K562 (cell line): ENCODE measurements around the gene PLEKHO1. TPM values are rescaled to one million over a fixed set of nuclear protein-coding genes. Genes with fewer than 3 reads are reported as not detected.

Experiments
- CREB3L1 ChIP-seq: fragments of 450-650 bp; IDR thresholded peaks from 2 replicates; pipeline ENCODE4 v1.6.1; 2014; ENCODE audit warnings: low read depth, mild to moderate bottlenecking, moderate library complexity, borderline replicate concordance
- E2F1 ChIP-seq: sonication (generic); formaldehyde crosslinking; IDR thresholded peaks from 2 replicates; pipeline ENCODE4 v1.8.1; 2023; ENCODE audit warnings: mild to moderate bottlenecking, missing genetic modification reagents, moderate library complexity
- HNRNPUL1 ChIP-seq: fragments of 200-400 bp; formaldehyde crosslinking; IDR thresholded peaks from 2 replicates; pipeline ENCODE4 v1.6.1; 2017; ENCODE audit warnings: low read length
- HOXB6 ChIP-seq: fragments of 250-450 bp; sonication (Bioruptor Pico); IDR thresholded peaks from 2 replicates; pipeline ENCODE4 v1.5.1; 2022; ENCODE audit warnings: mild to moderate bottlenecking, borderline replicate concordance
- MEIS2 ChIP-seq: fragments of 450-650 bp; IDR thresholded peaks from 2 replicates; pipeline ENCODE4 v1.6.1; 2014; ENCODE audit warnings: mild to moderate bottlenecking; ENCODE audit not compliant: partially characterized antibody
- RBFOX2 ChIP-seq: fragments of 200-400 bp; formaldehyde crosslinking; IDR thresholded peaks from 2 replicates; pipeline ENCODE4 v1.6.1; 2017; ENCODE audit warnings: low read depth, mild to moderate bottlenecking, low read length, moderate library complexity
- SMAD4 ChIP-seq: fragments of 250-450 bp; sonication (Bioruptor Pico); conservative IDR thresholded peaks from 2 replicates; pipeline ENCODE4 v1.8.0; 2021; ENCODE audit warnings: inconsistent platforms, mild to moderate bottlenecking, moderate library complexity
- SPI1 ChIP-seq: IDR thresholded peaks from 2 replicates; pipeline ENCODE4 v1.6.1; 2011; ENCODE audit warnings: low read depth, low read length, control low read depth, borderline replicate concordance
- TAF1 ChIP-seq: IDR thresholded peaks from 2 replicates; pipeline ENCODE4 v1.6.1; 2011; ENCODE audit warnings: mild to moderate bottlenecking, low read length, moderate library complexity; ENCODE audit not compliant: insufficient read depth, control insufficient read depth, severe bottlenecking; ENCODE audit errors: extremely low read depth
- TAF9B ChIP-seq: fragments of 450-650 bp; IDR thresholded peaks from 2 replicates; pipeline ENCODE4 v1.6.1; 2018; ENCODE audit warnings: mild to moderate bottlenecking; ENCODE audit not compliant: partially characterized antibody
- ZBTB7A ChIP-seq: IDR thresholded peaks from 2 replicates; pipeline ENCODE4 v1.6.1; 2011; ENCODE audit warnings: low read depth, mild to moderate bottlenecking, low read length, moderate library complexity, borderline replicate concordance; ENCODE audit not compliant: control insufficient read depth
- ZNF316 ChIP-seq: fragments of 450-650 bp; IDR thresholded peaks from 2 replicates; pipeline ENCODE4 v1.6.1; 2016
- ZNF431 ChIP-seq: sonication (generic); formaldehyde crosslinking; IDR thresholded peaks from 2 replicates; pipeline ENCODE4 v1.8.0; 2022; ENCODE audit warnings: mild to moderate bottlenecking, missing genetic modification reagents
- ZNF766 ChIP-seq: fragments of 200-800 bp; sonication (Bioruptor generic); conservative IDR thresholded peaks from 2 replicates; pipeline ENCODE4 v1.6.1; 2016; ENCODE audit warnings: missing genetic modification characterization, missing compliant biosample characterization
- polyA plus RNA-seq, 8 experiments: library from polyadenylated mRNA; depleted of rRNA in 4 of 8; stranded (reverse) in 5 of 8; unstranded in 3 of 8; fragments of >200 nt; fragmentation: Nextera tagmentation in 2 of 8; fragmentation: Illumina TruSeq in 1 of 8; extraction: Ambion mirVana in 2 of 8; extraction: Trizol in 1 of 8; gene quantifications; 2 replicates each; pipeline versions ENCODE4 v1.2.1 to v1.2.3, GENCODE V29; 2011 to 2014; ENCODE audit warnings: inconsistent platforms in 1 of 8, missing spikeins in 1 of 8
- total RNA-seq, 7 experiments: library from RNA; depleted of rRNA in 6 of 7; stranded (reverse); fragments of >200 nt in 6 of 7; fragmentation: Illumina TruSeq in 2 of 7; extraction: Trizol in 2 of 7; gene quantifications; 2 replicates each; pipeline versions ENCODE4 v1.2.1 to v1.2.3, GENCODE V29; 2011 to 2021; ENCODE audit warnings: low replicate concordance in 1 of 7
- TF ChIP-seq, protein P1 (sequence below), 2 experiments: fragments of 450-650 bp in 1 of 2; IDR thresholded peaks; 2 replicates each; pipeline ENCODE4 v1.6.1; 2011 to 2017; ENCODE audit warnings: low read depth in 2 of 2, antibody characterized with exemption in 1 of 2, borderline replicate concordance in 1 of 2, low read length in 1 of 2, mild to moderate bottlenecking in 1 of 2, mixed read lengths in 1 of 2; ENCODE audit not compliant: control insufficient read depth in 1 of 2

PLEKHO1 gene
- total and polyA plus RNA-seq, 9 of the 15 experiments (the other 6 are each of a cell fraction or from before 2014, with no cell fraction given), result 0.39 to 16.2 (median 9.6) TPM

GRCh38 chr1:150162862-150163706 lies 13.4 kb downstream of the PLEKHO1 start (continued):
- TF ChIP-seq, protein P1, sequence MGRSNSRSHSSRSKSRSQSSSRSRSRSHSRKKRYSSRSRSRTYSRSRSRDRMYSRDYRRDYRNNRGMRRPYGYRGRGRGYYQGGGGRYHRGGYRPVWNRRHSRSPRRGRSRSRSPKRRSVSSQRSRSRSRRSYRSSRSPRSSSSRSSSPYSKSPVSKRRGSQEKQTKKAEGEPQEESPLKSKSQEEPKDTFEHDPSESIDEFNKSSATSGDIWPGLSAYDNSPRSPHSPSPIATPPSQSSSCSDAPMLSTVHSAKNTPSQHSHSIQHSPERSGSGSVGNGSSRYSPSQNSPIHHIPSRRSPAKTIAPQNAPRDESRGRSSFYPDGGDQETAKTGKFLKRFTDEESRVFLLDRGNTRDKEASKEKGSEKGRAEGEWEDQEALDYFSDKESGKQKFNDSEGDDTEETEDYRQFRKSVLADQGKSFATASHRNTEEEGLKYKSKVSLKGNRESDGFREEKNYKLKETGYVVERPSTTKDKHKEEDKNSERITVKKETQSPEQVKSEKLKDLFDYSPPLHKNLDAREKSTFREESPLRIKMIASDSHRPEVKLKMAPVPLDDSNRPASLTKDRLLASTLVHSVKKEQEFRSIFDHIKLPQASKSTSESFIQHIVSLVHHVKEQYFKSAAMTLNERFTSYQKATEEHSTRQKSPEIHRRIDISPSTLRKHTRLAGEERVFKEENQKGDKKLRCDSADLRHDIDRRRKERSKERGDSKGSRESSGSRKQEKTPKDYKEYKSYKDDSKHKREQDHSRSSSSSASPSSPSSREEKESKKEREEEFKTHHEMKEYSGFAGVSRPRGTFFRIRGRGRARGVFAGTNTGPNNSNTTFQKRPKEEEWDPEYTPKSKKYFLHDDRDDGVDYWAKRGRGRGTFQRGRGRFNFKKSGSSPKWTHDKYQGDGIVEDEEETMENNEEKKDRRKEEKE (IDR thresholded peaks at IDR 0.05; ENCODE audit: borderline replicate concordance in 1 of 2, control insufficient read depth in 1 of 2, low read depth in 2 of 2, low read length in 1 of 2), result no peak
- no peak for TF ChIP-seq HNRNPUL1
- TF ChIP-seq CREB3L1, result 0 out of 2 replicates have a peak, but pooled peaks have one; percentile 49
- TF ChIP-seq SPI1, result peak; percentile 59; the same call in 1 of the 2 replicates
- TF ChIP-seq ZBTB7A, result 0 out of 2 replicates have a peak, but pooled peaks have one; percentile 41
- TF ChIP-seq ZNF766 (CRISPR knock-in tag), result peak; percentile 93
- TF ChIP-seq ZNF431 (CRISPR knock-in tag), result no peak
- TF ChIP-seq TAF1, result peak; percentile 72
- TF ChIP-seq SMAD4 (CRISPR knock-in tag), result no peak; the same call in none of the 2 replicates
- 0 out of 2 replicates have a peak, but pooled peaks have one; percentile 17 for TF ChIP-seq E2F1 (CRISPR knock-in tag)
- TF ChIP-seq RBFOX2, result peak; percentile 46; the same call in 1 of the 2 replicates
- TF ChIP-seq TAF9B, result peak; percentile 71
- TF ChIP-seq HOXB6 (CRISPR knock-in tag), result no peak
- peak; percentile 87 for TF ChIP-seq MEIS2
- TF ChIP-seq ZNF316, result peak; percentile 18; the same call in 1 of the 2 replicates
